ENCODE measurements around the gene GPR179.

- TF ChIP-seq CTCF (IDR thresholded peaks at IDR 0.05) = no peak
- no peak for TF ChIP-seq POLR2A (IDR thresholded peaks at IDR 0.05)
Measured at GRCh38 chr17:38353668-38354067, 9.9 kb upstream of the GPR179 start.
